H1 (cell line): ENCODE results near the gene ABLIM1. TPM values are rescaled to one million over a fixed set of nuclear protein-coding genes. Genes with fewer than 3 reads are reported as not detected.

Experiments used
- CTCF ChIA-PET: fragments of 300-600 bp; sonication (Branson Sonifier 250); formaldehyde crosslinking; loops from one replicate; lab custom pipeline; 2021; ENCODE audit not compliant: partially characterized antibody; lab: Charles Lee
- POLR2A ChIA-PET: fragments of 300-600 bp; sonication (Branson Sonifier 250); formaldehyde crosslinking; loops from one replicate; lab custom pipeline; 2021; ENCODE audit warnings: inconsistent platforms; ENCODE audit not compliant: partially characterized antibody; lab: Charles Lee
- DNase-seq, 2 experiments: peaks; one replicate each; pipeline versions ENCODE4 v3.0.0 to v3.0.0-alpha.2; 2010 to 2022; ENCODE audit warnings: low spot score in 2 of 2, low read depth in 1 of 2, mixed read lengths in 1 of 2
- FAIRE-seq: peaks from 2 replicates; lab custom pipeline; 2011; peaks lifted over from hg19 to GRCh38; lab: Jason Lieb, UNC
- H2AFZ ChIP-seq: 2 replicates; pipeline ENCODE4 v1.8.1; 2012; ENCODE audit warnings: low read length, inconsistent platforms
- H2AK5ac ChIP-seq: 2 replicates; pipeline ENCODE4 v1.6.1; 2013; ENCODE audit warnings: low read depth, low read length
- H2BK120ac ChIP-seq: replicated peaks from 2 replicates; pipeline ENCODE3; 2013; ENCODE audit warnings: low read depth, low read length, inconsistent platforms
- H2BK12ac ChIP-seq: 2 replicates; pipeline ENCODE4 v1.6.1; 2013; ENCODE audit warnings: low read depth, low read length
- H2BK15ac ChIP-seq: 2 replicates; pipeline ENCODE4 v1.6.1; 2013; ENCODE audit warnings: low read length
- H2BK20ac ChIP-seq: 2 replicates; pipeline ENCODE4 v1.6.1; 2013; ENCODE audit warnings: low read length
- H2BK5ac ChIP-seq: 2 replicates; pipeline ENCODE4 v1.6.1; 2013; ENCODE audit warnings: low read depth, low read length
- H3K14ac ChIP-seq: 2 replicates; pipeline ENCODE4 v1.6.1; 2013; ENCODE audit warnings: inconsistent platforms; ENCODE audit not compliant: insufficient read length
- H3K18ac ChIP-seq: 2 replicates; pipeline ENCODE4 v1.6.1; 2013; ENCODE audit warnings: low read length; ENCODE audit errors: extremely low read depth
- H3K23ac ChIP-seq: 2 replicates; pipeline ENCODE4 v1.6.1; 2013; ENCODE audit warnings: inconsistent platforms; ENCODE audit not compliant: insufficient read length
- H3K23me2 ChIP-seq: 2 replicates; pipeline ENCODE4 v1.6.1; 2013; ENCODE audit warnings: low read depth, low read length
- H3K27ac ChIP-seq: 2 replicates; pipeline ENCODE4 v1.6.1; 2011; ENCODE audit warnings: low read depth, low read length, inconsistent platforms
- H3K27me3 ChIP-seq, 4 experiments: replicated peaks in 1 of 4; 1 replicate in 1 of 4; 2 replicates in 3 of 4; pipeline versions ENCODE4 v1.6.1 to v1.8.1; 2011 to 2013; ENCODE audit warnings: low read length in 3 of 4, mild to moderate bottlenecking in 3 of 4, inconsistent platforms in 2 of 4, mixed read lengths in 2 of 4, moderate library complexity in 1 of 4; ENCODE audit not compliant: control insufficient read depth in 3 of 4, insufficient read depth in 3 of 4; ENCODE audit errors: extremely low read depth in 1 of 4
- H3K36me3 ChIP-seq, 4 experiments: 2 replicates each; pipeline versions ENCODE4 v1.6.1 to v1.8.1; 2011 to 2013; ENCODE audit warnings: mild to moderate bottlenecking in 4 of 4, low read length in 3 of 4, moderate library complexity in 2 of 4, control low read depth in 1 of 4, inconsistent platforms in 1 of 4; ENCODE audit not compliant: insufficient read depth in 4 of 4, control insufficient read depth in 2 of 4
- H3K4ac ChIP-seq: replicated peaks from 2 replicates; pipeline ENCODE3; 2013; ENCODE audit warnings: low read length, low read depth, mixed read lengths, inconsistent platforms; ENCODE audit not compliant: insufficient read length
- H3K4me1 ChIP-seq, 4 experiments: replicated peaks in 1 of 4; 1 replicate in 1 of 4; 2 replicates in 3 of 4; pipeline versions ENCODE4 v1.6.1 to v1.8.1; 2011 to 2013; ENCODE audit warnings: low read length in 3 of 4, inconsistent platforms in 2 of 4, mixed read lengths in 1 of 4; ENCODE audit not compliant: insufficient read depth in 4 of 4, control insufficient read depth in 3 of 4
- H3K4me2 ChIP-seq, 2 experiments: 2 replicates each; pipeline versions ENCODE4 v1.6.1 to v1.8.1; 2011 to 2013; ENCODE audit warnings: low read depth in 2 of 2, low read length in 2 of 2, control low read depth in 1 of 2, inconsistent platforms in 1 of 2, mild to moderate bottlenecking in 1 of 2; ENCODE audit not compliant: insufficient read depth in 1 of 2
- H3K4me3 ChIP-seq, 4 experiments: fragments of 200-600, 300-600 bp in 1 of 4; sonication (generic), shearing (Covaris generic), sonication (Bioruptor Twin) in 1 of 4; 2 replicates each; pipeline versions ENCODE4 v1.5.1 to v1.8.1; 2011 to 2016; ENCODE audit warnings: low read length in 4 of 4, low read depth in 3 of 4, control low read depth in 2 of 4, inconsistent platforms in 2 of 4, mild to moderate bottlenecking in 2 of 4, mixed read lengths in 1 of 4, moderate library complexity in 1 of 4; ENCODE audit not compliant: insufficient read depth in 2 of 4; ENCODE audit errors: extremely low read depth in 1 of 4
- H3K56ac ChIP-seq: replicated peaks from 2 replicates; pipeline ENCODE3; 2013; ENCODE audit warnings: low read depth, mild to moderate bottlenecking, mixed read lengths, low read length, inconsistent platforms; ENCODE audit not compliant: insufficient read length
- H3K79me1 ChIP-seq: 2 replicates; pipeline ENCODE4 v1.6.1; 2013; ENCODE audit warnings: low read depth, low read length, control low read depth
- H3K79me2 ChIP-seq, 2 experiments: 2 replicates each; pipeline versions ENCODE4 v1.6.1 to v1.8.1; 2012 to 2013; ENCODE audit warnings: low read length in 2 of 2, mild to moderate bottlenecking in 2 of 2, inconsistent platforms in 1 of 2; ENCODE audit not compliant: insufficient read depth in 2 of 2, control insufficient read depth in 1 of 2
- H3K9ac ChIP-seq, 4 experiments: replicated peaks in 1 of 4; 1 replicate in 1 of 4; 2 replicates in 3 of 4; pipeline versions ENCODE4 v1.6.1 to v1.8.1; 2011 to 2013; ENCODE audit warnings: low read depth in 3 of 4, low read length in 3 of 4, control low read depth in 2 of 4, mild to moderate bottlenecking in 2 of 4, moderate library complexity in 2 of 4, inconsistent platforms in 1 of 4; ENCODE audit errors: extremely low read depth in 1 of 4
- H3K9me3 ChIP-seq, 2 experiments: 2 replicates each; pipeline versions ENCODE4 v1.6.1 to v1.8.1; 2012 to 2013; ENCODE audit warnings: mild to moderate bottlenecking in 2 of 2, moderate library complexity in 2 of 2, control low read depth in 1 of 2, inconsistent platforms in 1 of 2, low read depth in 1 of 2, low read length in 1 of 2, mixed read lengths in 1 of 2; ENCODE audit not compliant: insufficient read depth in 2 of 2
- H4K20me1 ChIP-seq, 2 experiments: replicated peaks in 1 of 2; 2 replicates each; pipeline versions ENCODE3 to v1.8.1; 2011 to 2013; ENCODE audit warnings: inconsistent platforms in 2 of 2, low read length in 2 of 2, mild to moderate bottlenecking in 1 of 2; ENCODE audit not compliant: insufficient read depth in 2 of 2, control insufficient read depth in 1 of 2
- H4K5ac ChIP-seq: 2 replicates; pipeline ENCODE4 v1.6.1; 2013; ENCODE audit warnings: low read length, low read depth, mixed read lengths, inconsistent platforms; ENCODE audit not compliant: insufficient read length
- H4K8ac ChIP-seq: 2 replicates; pipeline ENCODE4 v1.8.0; 2013; ENCODE audit warnings: mild to moderate bottlenecking, moderate library complexity, low read length, inconsistent platforms; ENCODE audit not compliant: insufficient read depth; ENCODE audit errors: extremely low read depth
- H4K91ac ChIP-seq: replicated peaks from 2 replicates; pipeline ENCODE3; 2013; ENCODE audit warnings: low read length, mixed read lengths, inconsistent platforms; ENCODE audit not compliant: insufficient read length
- FOSL1 ChIP-seq: IDR thresholded peaks from 2 replicates; pipeline ENCODE4 v1.6.1; 2011; ENCODE audit warnings: mild to moderate bottlenecking, low read depth, low read length, moderate library complexity; ENCODE audit not compliant: insufficient read depth
- KDM1A ChIP-seq: fragments of 200-600, 300-600 bp; sonication (generic); IDR thresholded peaks from 2 replicates; pipeline ENCODE4 v1.7.1; 2016; ENCODE audit warnings: mild to moderate bottlenecking, low read length, borderline replicate concordance
- RAD21 ChIP-seq, 2 experiments: IDR thresholded peaks in 1 of 2; conservative IDR thresholded peaks in 1 of 2; 2 replicates each; pipeline ENCODE4 v1.6.1; 2011; ENCODE audit warnings: low read depth in 2 of 2, low read length in 2 of 2, improper control_type of control experiment in 1 of 2, inconsistent platforms in 1 of 2, mild to moderate bottlenecking in 1 of 2, moderate library complexity in 1 of 2
- TCF12 ChIP-seq: IDR thresholded peaks from 2 replicates; pipeline ENCODE4 v1.6.1; 2011; ENCODE audit warnings: low read depth, mild to moderate bottlenecking, low read length
- WGBS, 2 experiments: shearing (Covaris generic) in 1 of 2; methylation state at CpG; one replicate each; pipeline versions ENCODE4 v1.1.6 to v1.1.7; 2013 to 2015; ENCODE audit warnings: low lambda C conversion rate in 2 of 2, mixed read lengths in 2 of 2, inconsistent platforms in 1 of 2, low coverage in 1 of 2, missing lambda C conversion rate in 1 of 2; ENCODE audit not compliant: insufficient replicate concordance in 2 of 2, insufficient coverage in 1 of 2, insufficient read length in 1 of 2; ENCODE audit errors: extremely low coverage in 1 of 2, missing lambda C conversion rate in 1 of 2; 5-methylcytosine and 5-hydroxymethylcytosine counted together
- polyA plus RNA-seq, 7 experiments: library from polyadenylated mRNA; depleted of rRNA in 3 of 7; stranded (reverse) in 5 of 7; unstranded in 2 of 7; fragments of >200 nt in 5 of 7; fragments of 200-250 nt in 2 of 7; gene quantifications; 1 replicate in 5 of 7; 2 replicates in 1 of 7; 4 replicates in 1 of 7; pipeline versions ENCODE4 v1.2.1 to v1.2.3, GENCODE V29; 2011 to 2013; ENCODE audit warnings: missing spikeins in 2 of 7, mixed read lengths in 2 of 7
- total RNA-seq: library from RNA; stranded (reverse); fragmentation: NEBNext Ultra II Directional; extraction: Animal tissue kit (Norgen Biotek cat#: 25700); gene quantifications from 2 replicates; pipeline ENCODE4 v1.2.1, GENCODE V29; 2021

ABLIM1 gene
- total and polyA plus RNA-seq, 2 of the 8 experiments (the other 6 are each of a cell fraction or from before 2014, with no cell fraction given), result 51.2 to 51.7 TPM

- Histone ChIP-seq H3K23me2 (no peaks in the 10 kb centered on the region), H3K9ac (no peak overlapping the region), H3K79me1 (no peaks in the 10 kb centered on the region; the same call in 1 of the 2 replicates), H3K4ac (no peak overlapping the region), H4K20me1 (peaks cover 4 to 5% of the 10 kb centered on the region in 2 experiments), H2BK12ac (no peak overlapping the region), H3K56ac (no peak overlapping the region), H3K36me3 (no peaks in the 10 kb centered on the region), H3K14ac (no peak overlapping the region), H3K9me3 (no peaks in the 10 kb centered on the region), H2BK5ac (no peak overlapping the region), H3K4me1 (peaks cover 0 to 3% (median 1%) of the 10 kb centered on the region in 4 experiments; a peak in 4 of 7 replicates), H4K5ac (no peak overlapping the region), H2AK5ac (no peak overlapping the region), H3K4me2 (no peak overlapping the region), H3K79me2 (peaks cover 0 to 25% of the 10 kb centered on the region in 2 experiments; a peak in 2 of 4 replicates), H3K23ac (no peak overlapping the region), H3K27ac (no peak overlapping the region), H3K18ac (no peak overlapping the region), H4K91ac (no peak overlapping the region), H2BK120ac (no peak overlapping the region), H2AFZ (no peak overlapping the region), H2BK20ac (no peak overlapping the region), H3K4me3 (no peak overlapping the region), H2BK15ac (no peak overlapping the region), H3K27me3 (no peaks in the 10 kb centered on the region), H4K8ac (no peak overlapping the region)
- ChIA-PET POLR2A (no interaction called here), CTCF (interaction anchor here (1.2 kb wide), 1 partner anchor 53 kb away, joined by 3 read pairs; no protein-coding TSS in a partner anchor)
- DNase-seq (no peak), FAIRE-seq (no peak)
- no peak for TF ChIP-seq TCF12
- no peak for TF ChIP-seq KDM1A
- no peak for TF ChIP-seq RAD21 (IDR thresholded peaks at IDR 0.05 in 1 of 2, conservative IDR thresholded peaks at IDR 0.05 in 1 of 2; ENCODE audit: low read depth in 2 of 2, low read length in 2 of 2)
- no peak for TF ChIP-seq FOSL1
- 84% methylated on average over 5 of the region's 5 CpGs; no CpG with 5 or more reads in 1 of the 2 experiments for WGBS, 2 experiments
Observed at GRCh38 chr10:114511881-114512280, 146.2 kb downstream of the ABLIM1 start.
